Endothelial cell of hepatic sinusoid (primary cell): ENCODE results near the gene CCDC30.
"Not testable (repeated sequence)": the region's sequence is repeated elsewhere in the genome, so short reads cannot be mapped to it uniquely, and the experiment has no call there.

Experiments used
- in situ Hi-C: cut with HindIII; loops from 2 replicates; pipeline ENCODE4 v1.10.0; 2017; ENCODE audit warnings: low sequenced_read_pairs

Gene CCDC30

GRCh38 chr1:42518908-42519307 is 55.8 kb downstream of the CCDC30 start:
- in situ Hi-C loops = no loop called here

- in situ Hi-C loops = no loop called here
Observed at GRCh38 chr1:42523171-42523570, 60.1 kb downstream of the CCDC30 start.

GRCh38 chr1:42524330-42524729 is 61.2 kb downstream of the CCDC30 start:
- in situ Hi-C loops = no loop called here

- in situ Hi-C loops = no loop called here
Observed at GRCh38 chr1:42529724-42530181, 66.7 kb downstream of the CCDC30 start.

- in situ Hi-C loops = no loop called here
Observed at GRCh38 chr1:42531043-42531442, 68.0 kb downstream of the CCDC30 start.

GRCh38 chr1:42533101-42533863 is 70.2 kb downstream of the CCDC30 start:
- in situ Hi-C loops = no loop called here

GRCh38 chr1:42541104-42541503 is 78.0 kb downstream of the CCDC30 start:
- in situ Hi-C loops = no loop called here

- in situ Hi-C loops = no loop called here
Observed at GRCh38 chr1:42551180-42551579, 88.1 kb downstream of the CCDC30 start.

GRCh38 chr1:42551590-42551989 is 88.5 kb downstream of the CCDC30 start:
- in situ Hi-C loops = no loop called here

- in situ Hi-C loops = no loop called here
Observed at GRCh38 chr1:42552636-42553035, 89.5 kb downstream of the CCDC30 start.

- in situ Hi-C loops = no loop called here
Observed at GRCh38 chr1:42557230-42557851, 94.3 kb downstream of the CCDC30 start.

GRCh38 chr1:42567038-42567437 is 104.0 kb downstream of the CCDC30 start:
- in situ Hi-C loops = no loop called here

GRCh38 chr1:42576935-42577334 is 113.8 kb downstream of the CCDC30 start:
- in situ Hi-C loops = no loop called here

GRCh38 chr1:42586016-42586415 is 122.9 kb downstream of the CCDC30 start:
- in situ Hi-C loops = no loop called here

GRCh38 chr1:42587753-42588152 is 124.7 kb downstream of the CCDC30 start:
- in situ Hi-C loops = no loop called here

- in situ Hi-C loops = no loop called here
Observed at GRCh38 chr1:42592811-42593210, 129.7 kb downstream of the CCDC30 start.

GRCh38 chr1:42593486-42594100 is 130.5 kb downstream of the CCDC30 start:
- in situ Hi-C loops = no loop called here

GRCh38 chr1:42601472-42601871 is 138.4 kb downstream of the CCDC30 start:
- in situ Hi-C loops = no loop called here

GRCh38 chr1:42613803-42614131 is 150.7 kb downstream of the CCDC30 start:
- in situ Hi-C loops = no loop called here

GRCh38 chr1:42618866-42619265 is 155.8 kb downstream of the CCDC30 start:
- in situ Hi-C loops = no loop called here

GRCh38 chr1:42620307-42620706 is 157.2 kb downstream of the CCDC30 start:
- in situ Hi-C loops = no loop called here

GRCh38 chr1:42621180-42621579 is 158.1 kb downstream of the CCDC30 start:
- in situ Hi-C loops = not testable (repeated sequence)
